Activated CD8-positive, alpha-beta memory T cell treated with anti-CD3 and anti-CD28 coated beads for 48 hours (primary cell): ENCODE data around the gene COL5A1.

Experiments used
- DNase-seq, 3 experiments: peaks; one replicate each; pipeline ENCODE4 v3.0.0-alpha.2; 2020; ENCODE audit warnings: low read depth in 2 of 3, low spot score in 2 of 3

COL5A1 gene

GRCh38 chr9:134811079-134811672 lies 169.6 kb downstream of the COL5A1 start:
- DNase-seq: no peak

DNA sequence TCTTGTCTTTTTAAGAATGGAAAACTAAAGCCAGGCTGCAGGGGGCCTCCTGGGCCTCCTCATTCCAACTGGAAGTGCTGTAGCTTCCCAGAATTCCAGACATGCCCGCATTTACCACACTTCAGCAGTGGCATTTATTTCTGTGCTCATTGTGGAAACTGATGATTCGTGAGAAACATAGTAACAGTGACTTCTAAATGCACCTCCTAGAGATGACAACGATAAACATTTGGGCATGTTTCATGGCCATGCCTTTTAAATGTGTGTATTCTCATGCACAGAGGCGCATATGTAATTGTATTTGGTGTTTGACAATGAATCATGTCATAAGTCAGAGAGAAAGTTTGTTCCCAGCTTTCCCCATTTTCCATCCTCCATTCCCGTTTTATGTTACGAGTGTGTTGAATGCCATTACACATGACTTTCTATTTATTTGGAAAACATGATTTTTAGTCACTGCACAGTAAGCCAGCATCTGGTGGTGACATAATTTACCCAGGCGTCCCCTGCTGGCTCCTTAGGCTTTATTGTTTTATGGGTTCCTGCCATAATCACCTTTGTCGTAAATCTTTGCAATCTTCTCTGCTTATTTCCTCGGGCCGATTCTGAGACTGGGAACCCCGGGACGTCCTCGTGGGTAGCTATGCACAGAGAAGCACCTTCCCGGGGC lies 170.2 kb downstream of the COL5A1 start:
- DNase-seq: no peak

- no peak for DNase-seq
Observed at GRCh38 chr9:134812343-134812673, 170.7 kb downstream of the COL5A1 start.

DNA sequence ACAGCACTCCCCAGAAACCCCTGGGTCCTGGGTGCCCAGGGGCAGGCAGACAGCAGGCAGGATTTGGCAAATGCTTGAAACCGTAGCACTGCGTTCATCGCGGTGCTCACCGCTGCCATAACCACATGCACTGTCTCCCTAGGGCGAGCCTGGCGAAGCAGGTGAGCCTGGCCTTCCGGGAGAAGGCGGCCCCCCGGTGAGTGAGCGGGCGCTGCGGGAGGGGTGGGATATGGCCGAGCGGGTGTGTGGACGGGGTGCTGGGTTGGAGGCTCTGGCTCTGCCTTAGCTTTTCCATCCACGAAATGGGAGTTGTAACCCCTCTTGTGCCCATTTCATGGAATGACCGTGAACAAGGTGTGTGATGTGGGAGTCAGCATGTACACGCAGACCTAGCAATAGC lies 172.2 kb downstream of the COL5A1 start:
- DNase-seq: no peak

DNA sequence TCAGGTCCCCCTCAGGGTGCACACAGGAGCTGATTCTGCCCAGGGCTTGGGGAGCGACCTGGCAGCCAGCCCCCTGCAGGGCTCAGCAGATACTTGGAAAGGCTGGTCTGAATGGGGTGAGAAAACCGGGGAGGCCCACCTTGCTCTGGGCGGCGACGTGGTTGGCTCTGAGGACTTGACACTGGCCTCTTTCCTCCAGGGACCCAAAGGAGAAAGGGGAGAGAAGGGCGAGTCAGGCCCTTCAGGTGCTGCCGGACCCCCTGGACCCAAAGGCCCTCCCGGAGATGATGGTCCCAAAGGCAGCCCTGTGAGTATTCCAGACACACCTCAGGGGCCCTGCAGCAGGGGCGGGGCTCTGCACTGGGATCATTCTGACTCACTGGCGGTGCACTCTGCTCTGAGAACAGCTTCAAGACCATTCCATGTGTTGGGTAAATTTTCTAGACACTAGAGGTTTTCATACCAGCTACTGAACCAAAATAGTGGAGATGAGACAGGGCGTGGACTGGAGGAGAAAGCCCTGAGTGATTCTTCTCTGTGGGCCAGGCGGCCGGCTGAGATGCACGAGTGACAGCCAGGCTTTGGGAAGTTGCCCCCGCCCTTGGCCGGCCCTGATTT lies 173.1 kb downstream of the COL5A1 start:
- no peak for DNase-seq

GRCh38 chr9:134815435-134816214 lies 174.0 kb downstream of the COL5A1 start:
- no peak for DNase-seq

GRCh38 chr9:134816264-134816663 lies 174.7 kb downstream of the COL5A1 start:
- DNase-seq: no peak

DNA sequence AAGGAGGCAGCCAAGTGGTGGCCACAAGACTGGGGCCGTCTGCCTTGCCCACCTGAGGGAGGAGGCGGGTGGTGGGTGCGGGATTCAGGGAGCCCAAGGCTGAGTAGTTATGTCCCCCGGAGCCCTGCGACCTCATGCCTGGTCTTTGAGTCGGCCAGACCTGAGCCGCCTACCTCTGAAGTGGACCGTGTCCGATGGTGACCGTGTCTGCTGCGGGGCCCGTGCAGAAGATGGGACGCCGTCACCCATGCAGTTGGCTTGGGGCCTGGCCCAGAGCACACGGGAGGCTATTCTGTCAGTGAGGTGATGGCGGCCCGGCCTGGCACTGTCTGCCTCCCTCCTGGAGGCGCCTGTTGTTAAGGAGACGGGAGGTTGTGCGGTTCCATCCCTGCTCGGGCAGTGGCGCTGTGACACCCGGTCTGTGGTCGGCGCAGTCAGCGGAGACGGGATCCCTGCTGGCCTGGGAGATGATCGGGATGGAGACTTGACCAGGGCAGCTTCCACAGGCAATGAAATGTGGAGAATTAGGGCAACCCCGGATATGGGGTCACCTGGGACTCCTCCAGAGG lies 176.5 kb downstream of the COL5A1 start:
- no peak for DNase-seq

GRCh38 chr9:134818591-134818990 lies 177.0 kb downstream of the COL5A1 start:
- no peak for DNase-seq

DNA sequence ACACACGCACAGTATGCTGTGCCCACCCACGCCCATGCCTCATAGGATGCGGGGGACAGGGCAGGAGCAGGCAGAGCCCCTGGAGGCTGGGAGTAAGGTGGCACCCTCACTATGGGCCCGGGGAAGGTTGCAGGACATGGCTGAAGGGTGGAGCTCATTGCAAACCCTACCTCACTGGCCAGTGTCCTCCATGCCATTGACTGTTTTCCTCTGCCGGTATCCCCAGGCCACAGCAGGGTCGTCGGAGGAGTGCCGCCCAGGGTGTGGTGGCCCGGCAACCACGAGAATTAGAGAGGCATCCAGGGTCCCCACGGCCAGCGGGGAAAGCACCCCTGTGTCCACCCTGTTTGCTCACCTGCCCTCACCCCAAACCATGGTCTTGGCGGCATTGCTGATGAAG lies 179.3 kb downstream of the COL5A1 start:
- no peak for DNase-seq

DNA sequence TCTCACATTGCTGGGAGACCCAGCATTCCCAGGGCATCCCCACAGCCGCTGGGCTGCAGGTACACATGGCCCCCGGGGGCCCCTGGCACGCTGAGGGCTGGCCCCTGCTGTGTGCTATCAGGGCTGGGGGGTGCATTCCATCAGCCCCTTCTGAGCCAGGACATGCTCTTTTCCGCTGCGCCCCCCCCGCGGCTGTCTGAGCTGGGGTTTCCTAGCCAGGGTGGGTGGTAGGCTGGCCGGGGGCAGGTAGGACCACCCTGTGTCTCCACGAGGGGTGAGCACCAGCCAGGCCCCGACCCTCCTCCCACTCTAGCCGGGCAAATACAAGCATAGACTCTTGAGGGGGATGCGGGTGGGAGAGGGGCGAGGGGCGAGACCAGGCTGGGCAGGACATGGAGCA lies 180.9 kb downstream of the COL5A1 start:
- no peak for DNase-seq

DNA sequence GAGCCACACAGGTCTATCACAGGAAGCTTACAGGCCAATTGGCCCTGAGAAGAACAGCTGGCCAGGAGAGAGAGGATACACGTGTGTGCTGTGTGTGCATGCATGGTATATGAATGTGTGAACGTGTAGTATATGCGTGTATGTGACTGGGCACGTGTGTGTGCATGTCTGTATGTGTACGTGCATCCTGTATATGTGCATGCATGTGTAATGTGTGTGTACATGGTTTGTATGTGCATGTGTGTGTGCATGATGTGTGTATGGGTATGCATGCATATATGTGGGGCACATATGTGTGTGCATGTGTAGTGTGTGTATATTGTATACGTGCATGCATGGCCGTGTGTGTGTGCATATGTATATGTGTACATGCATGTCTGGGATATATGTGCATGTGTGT lies 182.0 kb downstream of the COL5A1 start:
- no peak for DNase-seq

DNA sequence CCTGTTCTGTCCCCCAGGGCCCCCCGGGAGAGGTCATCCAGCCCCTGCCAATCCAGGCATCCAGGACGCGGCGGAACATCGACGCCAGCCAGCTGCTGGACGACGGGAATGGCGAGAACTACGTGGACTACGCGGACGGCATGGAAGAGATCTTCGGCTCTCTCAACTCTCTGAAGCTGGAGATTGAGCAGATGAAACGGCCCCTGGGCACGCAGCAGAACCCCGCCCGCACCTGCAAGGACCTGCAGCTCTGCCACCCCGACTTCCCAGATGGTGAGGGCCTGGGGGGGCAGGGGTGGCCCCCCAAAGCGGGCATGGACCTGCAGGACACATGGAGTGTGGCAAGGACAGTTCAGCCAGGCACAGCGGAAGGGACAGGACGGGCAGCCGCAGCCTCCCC lies 183.0 kb downstream of the COL5A1 start:
- no peak for DNase-seq

DNA sequence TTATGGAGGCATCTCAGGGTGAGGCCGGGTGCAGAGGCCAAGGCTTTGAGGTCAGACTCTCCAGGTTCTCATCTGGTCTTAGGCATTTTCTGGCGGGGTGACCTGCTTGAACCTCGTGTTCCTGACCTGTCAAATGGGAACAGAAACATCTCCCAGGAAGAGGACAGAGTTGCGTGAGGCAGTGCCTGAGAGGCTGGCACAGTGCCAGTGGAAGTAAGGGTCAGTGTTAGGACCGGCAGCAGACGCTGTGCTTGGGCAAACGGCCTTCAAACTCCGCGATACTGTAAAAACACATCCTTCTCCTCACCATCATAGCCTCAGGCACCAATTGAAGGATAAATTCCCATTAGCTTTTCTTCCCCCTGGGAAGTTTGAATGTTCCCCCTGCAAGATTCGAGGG lies 183.4 kb downstream of the COL5A1 start:
- no peak for DNase-seq

DNA sequence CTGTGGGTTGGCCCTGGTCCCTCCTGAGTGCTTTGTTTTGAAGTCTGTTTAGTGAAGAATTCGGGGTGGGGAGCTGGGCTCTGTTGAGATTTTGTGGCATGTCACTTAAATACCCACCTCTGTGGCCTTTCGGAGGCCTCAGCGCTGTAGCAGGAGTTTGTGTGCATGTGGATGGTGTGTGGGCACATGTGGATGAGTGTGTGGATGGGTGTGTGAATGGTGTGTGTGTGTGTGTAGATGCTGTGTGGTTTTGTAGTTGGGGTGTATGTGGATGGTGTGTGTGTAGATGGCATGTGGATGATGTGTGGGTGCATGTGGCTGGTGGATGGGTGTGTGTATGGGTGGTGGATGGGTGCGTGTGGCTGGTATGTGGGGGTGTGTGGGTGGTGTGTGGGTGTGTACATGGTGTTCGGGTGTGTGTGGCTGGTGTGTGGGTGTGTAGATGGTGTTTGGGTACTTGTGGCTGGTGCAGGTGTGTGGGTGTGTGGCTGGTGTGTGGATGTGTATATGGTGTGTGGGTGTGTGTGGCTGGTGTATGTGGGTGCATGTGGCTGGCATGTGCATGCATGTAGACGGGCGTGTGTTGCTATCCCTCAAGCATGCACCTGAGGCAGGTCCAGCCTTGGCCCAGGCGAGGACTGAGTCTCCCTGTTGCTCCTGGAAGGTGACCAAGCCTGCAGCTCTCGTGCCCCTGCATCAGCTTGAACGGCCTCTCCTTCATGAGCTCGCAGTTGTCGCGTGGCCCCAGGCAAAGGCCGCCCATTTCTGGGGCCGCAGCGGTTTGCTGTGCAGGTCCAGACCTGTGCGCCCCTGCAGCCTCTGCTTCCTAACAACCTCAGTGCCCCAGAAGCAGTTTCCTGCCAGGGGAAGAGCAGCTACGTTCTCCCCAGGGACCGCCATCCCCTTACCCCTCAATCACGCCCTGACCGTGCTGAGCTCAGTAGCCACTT lies 185.0 kb downstream of the COL5A1 start:
- DNase-seq: no peak

DNA sequence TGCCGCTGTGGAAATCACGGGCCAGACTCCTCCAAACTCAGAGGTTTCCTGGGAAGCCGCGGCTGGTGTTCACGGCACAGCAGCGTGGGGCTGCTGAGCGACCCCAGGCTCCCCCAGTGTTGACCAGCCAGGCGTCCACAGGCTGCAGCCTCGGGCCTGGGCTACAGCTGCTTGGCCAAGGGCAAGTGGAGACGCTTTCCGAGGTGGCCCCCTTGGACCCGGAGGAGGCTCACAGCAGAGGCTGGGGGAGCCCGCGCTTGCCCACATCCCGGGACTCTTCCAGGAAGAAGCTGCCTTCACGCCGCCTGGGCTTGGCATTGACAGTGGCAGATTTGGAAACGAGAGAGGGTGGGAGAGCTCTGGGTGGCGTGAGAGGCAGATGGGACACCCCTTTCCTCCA lies 186.0 kb downstream of the COL5A1 start:
- DNase-seq: no peak

GRCh38 chr9:134827993-134828392 lies 186.4 kb downstream of the COL5A1 start:
- no peak for DNase-seq

GRCh38 chr9:134828892-134829291 lies 187.3 kb downstream of the COL5A1 start:
- no peak for DNase-seq

GRCh38 chr9:134829356-134829937 lies 187.8 kb downstream of the COL5A1 start:
- no peak for DNase-seq

- DNase-seq: no peak
Observed at GRCh38 chr9:134830126-134830525, 188.5 kb downstream of the COL5A1 start.
